Breast epithelium (tissue), 3 donors: ENCODE results near the gene CPXM2.

Experiments
- CTCF ChIP-seq, 3 donors: fragments of 450-650 bp; IDR thresholded peaks; one replicate each; pipeline ENCODE4 v1.5.1; 2016 to 2017; ENCODE audit warnings: antibody characterized with exemption in 3 of 3, mild to moderate bottlenecking in 3 of 3, moderate library complexity in 3 of 3
- POLR2A ChIP-seq: fragments of 450-650 bp; IDR thresholded peaks from one replicate; pipeline ENCODE4 v1.6.1; 2016; ENCODE audit warnings: antibody characterized with exemption, mild to moderate bottlenecking, moderate library complexity
- POLR2AphosphoS5 ChIP-seq, 3 donors: sonication (generic); formaldehyde crosslinking; IDR thresholded peaks; one replicate each; pipeline ENCODE4 v1.6.1; 2017; ENCODE audit warnings: antibody characterized with exemption in 3 of 3

GRCh38 chr10:123717336-123717735, 174.3 kb downstream of the CPXM2 start:
- TF ChIP-seq POLR2A (no peak), POLR2AphosphoS5 (IDR thresholded peaks at IDR 0.05) (no peak), CTCF (IDR thresholded peaks at IDR 0.05) (no peak)
